ENCODE data around the gene DVL1.
"Not testable (repeated sequence)": the region's sequence is repeated elsewhere in the genome, so short reads cannot be mapped to it uniquely, and the experiment has no call there.

DVL1 gene

GRCh38 chr1:1373051-1373814, 24.0 kb upstream of the DVL1 start:
- no peak for DNase-seq (ENCODE audit: low spot score)

GRCh38 chr1:1371746-1372711, 22.8 kb upstream of the DVL1 start:
- peak; percentile 86 for DNase-seq (ENCODE audit: low spot score)

GRCh38 chr1:1371364-1371745, 22.1 kb upstream of the DVL1 start:
- no peak for DNase-seq (ENCODE audit: low spot score)

DNA sequence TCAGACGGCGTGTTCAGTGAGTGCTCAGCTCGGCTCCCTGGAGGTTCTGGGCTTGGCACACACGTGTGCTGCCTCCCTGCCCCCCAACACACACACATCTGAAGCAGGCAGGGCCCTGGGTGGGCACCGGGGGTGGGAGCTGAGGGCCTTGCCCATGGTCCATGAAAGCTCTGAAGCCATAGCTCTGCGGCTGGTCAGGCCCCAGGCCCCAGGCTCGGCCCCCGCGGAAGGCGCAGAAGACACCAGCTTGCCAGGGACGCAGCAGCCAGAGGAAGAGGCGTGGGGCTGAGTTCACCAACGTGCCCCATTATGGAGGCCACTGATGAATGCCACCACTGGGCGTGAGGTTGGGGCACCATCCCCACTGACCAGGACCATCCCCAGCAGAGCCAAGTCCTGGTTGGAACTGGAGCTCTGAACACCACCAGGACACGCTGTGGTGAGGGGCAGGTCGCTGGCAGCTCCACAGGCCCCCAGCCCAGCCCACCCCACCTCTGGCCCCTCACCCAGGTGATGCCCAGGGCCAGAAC, 21.6 kb upstream of the DVL1 start:
- no peak for DNase-seq (ENCODE audit: low spot score)

DNA sequence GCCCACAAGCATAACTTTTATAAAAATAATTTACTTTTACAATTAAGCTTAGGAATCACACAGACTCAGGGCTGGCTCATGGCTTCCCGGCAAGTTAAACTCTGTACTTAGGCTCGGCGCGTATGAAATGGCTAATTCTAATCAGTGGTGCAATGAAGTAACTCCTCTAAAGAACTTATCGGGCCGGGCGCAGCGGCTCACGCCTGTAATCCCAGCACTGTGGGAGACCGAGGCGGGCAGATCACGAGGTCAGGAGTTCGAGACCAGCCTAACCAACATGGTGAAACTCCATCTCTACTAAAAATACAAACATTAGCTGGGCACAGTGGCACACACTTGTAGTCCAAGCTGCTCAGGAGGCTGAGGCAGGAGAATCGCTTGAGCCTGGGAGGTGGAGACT, 20.9 kb upstream of the DVL1 start:
- DNase-seq (ENCODE audit: low spot score): not testable (repeated sequence)

DNA sequence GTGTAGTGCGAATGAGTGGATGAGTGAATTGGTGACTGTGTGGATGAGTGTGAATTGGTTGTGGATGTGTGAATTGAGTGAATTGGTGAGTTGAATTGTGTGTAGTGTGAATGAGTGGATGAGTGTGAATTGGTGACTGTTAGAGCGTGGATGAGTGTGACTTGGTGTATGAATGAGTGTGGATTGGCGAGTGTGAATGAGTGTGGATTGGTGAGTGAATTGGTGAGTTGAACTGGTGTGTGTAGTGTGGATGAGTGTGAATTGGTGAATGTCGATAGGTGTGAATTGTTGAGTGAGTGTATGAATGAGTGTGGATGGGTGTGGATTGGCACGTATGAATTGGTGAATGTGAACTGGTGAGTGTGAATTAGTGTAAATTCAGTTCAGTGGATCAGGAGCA, 18.1 kb upstream of the DVL1 start:
- DNase-seq (ENCODE audit: low spot score): no peak

DNA sequence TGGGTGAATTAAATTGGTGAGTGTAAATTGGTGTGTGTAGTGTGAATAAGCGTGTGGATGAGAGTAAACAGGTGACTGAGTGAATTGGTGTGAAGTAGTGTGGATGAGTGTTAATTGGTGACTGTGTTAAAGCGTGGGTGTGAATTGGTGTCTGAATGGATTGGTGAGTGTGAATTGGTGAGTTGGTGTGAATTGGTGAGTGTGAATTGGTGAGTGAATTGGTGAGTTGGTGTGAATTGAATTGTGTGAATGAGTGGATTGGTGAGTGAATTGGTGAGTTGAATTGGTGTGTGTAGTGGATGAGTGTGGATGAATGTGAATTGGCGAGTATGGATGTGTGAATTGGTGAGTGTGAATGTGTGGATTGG, 17.5 kb upstream of the DVL1 start:
- DNase-seq (ENCODE audit: low spot score): no peak

- DNase-seq (ENCODE audit: low spot score): no peak
Measured at GRCh38 chr1:1365875-1366698, 16.9 kb upstream of the DVL1 start.

GRCh38 chr1:1364266-1364665, 15.0 kb upstream of the DVL1 start:
- no peak for DNase-seq (ENCODE audit: low spot score)

GRCh38 chr1:1361982-1362423, 12.8 kb upstream of the DVL1 start:
- DNase-seq (ENCODE audit: low spot score): no peak

DNA sequence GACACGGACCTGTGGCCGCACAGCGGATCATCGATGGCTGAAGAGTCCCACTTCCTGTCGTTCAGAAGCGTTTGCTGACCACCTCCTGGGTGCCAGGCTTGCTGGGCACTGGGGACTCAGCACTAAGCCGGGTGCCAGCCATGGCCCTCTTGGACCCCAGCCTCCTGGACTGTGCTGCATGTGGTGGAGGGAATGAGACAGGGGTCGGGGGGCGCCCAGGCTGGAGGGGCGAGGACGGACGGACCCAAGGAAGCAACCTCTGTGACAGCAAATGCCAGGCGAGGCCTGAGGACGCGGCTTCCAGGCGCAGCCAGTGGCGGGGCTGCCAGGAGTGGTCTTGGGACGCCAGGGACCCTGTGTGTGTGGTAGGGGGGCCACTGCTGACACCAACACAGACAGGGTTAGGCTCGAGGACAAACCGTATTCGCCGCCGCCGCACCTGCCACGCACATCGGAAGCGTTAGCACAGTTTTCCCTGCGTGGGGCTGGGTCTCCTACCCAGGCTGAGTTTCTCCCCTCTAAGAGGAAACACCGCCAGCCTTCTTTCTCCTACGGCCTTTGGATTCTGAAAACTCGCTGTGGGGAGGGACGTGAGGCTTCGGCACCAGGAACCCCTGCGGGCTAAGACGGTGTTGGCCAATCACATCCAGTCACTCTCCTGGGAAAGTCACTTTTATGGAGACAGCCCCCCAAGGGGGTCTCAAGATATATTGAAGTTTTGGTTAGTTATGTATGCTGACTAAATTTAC, 12.2 kb upstream of the DVL1 start:
- DNase-seq (ENCODE audit: low spot score): no peak

DNA sequence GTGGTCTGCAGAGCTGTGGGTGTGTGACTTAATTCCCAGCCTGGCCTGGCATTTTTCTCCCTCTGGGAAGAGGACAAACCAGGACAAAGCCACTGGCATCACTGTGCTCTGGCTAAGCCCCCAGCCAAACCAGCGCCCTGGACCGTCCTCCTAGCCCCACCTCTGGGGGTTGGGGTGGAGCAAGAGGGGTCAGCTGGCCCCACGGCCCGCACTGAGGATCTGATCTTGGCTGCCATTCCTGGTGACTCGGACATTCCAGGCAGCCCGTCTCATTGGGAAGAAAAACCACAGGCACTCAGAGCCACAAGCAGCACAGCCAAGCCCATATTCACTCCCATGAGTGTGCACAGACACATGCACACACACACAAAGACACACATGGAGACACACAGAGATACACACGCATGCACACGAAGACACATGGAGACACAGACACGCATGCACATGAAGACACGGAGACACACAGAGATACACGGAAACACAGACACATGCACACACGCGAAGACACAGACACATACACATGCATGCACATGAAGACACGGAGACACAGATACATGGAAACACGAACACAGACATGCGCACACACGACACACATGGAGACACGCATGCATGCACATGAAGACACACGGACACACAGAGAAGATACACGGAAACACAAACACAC, 11.4 kb upstream of the DVL1 start:
- DNase-seq (ENCODE audit: low spot score): no peak

DNA sequence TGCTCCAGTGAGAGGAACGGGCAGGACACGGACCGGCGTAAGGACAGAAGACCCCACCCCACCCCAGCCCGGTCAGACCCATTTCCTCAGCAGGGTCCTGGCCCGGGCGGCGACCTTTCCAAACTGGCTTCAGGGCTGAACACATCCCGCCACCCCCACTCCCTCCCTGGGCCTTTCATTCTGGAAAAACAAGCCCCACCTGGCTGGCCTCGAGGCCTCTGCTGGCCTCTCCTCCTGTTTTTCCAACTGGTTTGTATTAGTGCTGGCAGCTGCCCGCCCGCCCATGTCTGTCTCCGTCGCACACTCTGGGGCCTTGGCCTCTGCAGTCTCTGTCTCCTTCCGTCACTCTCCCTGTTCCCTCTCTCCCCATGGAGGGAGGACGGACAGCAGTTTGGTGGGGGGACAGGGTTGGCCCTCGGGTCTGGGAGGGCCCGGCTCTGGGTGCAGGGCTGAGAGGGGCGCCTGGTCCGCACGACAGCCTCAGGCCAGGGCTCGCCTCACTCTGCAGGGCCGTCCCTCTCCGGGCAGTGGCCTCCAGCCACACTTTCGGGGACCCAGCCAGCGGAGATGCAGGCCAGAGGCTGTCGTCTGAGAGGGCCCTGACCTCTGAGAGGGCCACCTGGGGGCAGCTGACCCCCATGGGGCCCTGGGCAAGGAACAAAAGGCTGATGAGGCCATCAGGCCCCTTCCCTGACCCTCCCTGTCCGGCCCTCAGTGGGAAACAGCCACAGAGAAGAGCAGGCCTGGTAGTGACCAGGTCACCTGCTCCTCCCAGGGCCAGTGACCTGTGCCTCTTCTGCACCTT, 10.6 kb upstream of the DVL1 start:
- DNase-seq (ENCODE audit: low spot score): no peak

DNA sequence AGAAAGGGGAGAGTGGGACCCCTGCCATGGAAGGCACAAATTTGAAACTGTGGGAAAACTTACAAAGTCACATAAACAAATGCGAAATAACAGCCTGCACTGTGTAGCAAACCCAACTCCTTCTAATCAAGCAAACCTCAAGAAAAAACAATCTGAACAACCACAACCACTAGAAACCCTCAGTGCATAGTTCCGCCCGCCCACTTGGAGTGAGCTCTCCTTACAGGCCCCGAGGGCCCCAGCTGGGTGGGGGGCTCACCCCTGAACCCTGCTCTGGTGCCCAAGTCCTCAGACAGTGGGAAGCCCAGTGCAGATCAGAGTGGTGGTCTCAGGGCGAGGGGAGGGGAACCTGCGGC, 10.1 kb upstream of the DVL1 start:
- no peak for DNase-seq (ENCODE audit: low spot score)

DNA sequence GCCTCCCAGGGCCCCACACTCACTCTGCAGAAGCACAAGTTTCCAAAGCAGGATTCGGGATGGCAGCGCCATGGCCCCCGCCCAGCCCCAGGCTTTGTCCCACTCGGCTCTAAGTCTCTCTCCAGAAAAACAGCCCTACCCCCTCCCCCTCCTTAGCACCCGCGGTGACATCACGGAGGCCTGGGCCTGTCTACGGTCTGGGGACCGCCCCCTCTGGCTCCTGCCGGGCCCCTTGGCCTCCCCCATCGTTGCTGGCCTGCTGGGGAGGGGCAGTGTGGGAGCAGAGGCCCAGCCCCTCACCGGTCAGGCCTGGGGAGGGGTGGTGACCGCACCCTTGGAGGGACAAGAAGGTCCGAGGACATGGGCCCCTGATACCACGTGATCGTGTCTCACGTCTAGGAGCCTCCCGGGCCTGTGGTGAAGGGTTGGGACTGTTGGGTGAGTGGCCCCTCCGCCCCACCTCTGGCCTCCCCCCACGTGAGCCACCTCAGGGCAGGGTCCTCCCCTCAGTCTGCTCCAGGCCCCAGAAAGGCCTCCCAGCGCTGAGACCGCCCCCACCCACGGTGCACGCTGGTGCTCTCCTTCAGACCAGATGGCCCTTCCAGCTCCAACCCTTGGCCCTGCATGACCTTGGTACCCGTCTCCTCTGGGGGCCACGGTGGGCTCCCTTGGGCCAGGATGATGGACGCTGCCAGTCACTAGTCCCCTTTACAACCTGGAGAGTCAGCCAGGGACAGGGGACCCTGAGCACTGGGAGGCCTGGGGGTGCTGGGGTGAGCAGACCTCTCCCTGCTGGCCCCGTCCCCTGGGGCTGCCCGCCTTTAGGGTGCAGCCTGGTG, 9.4 kb upstream of the DVL1 start, which contains the start of gene MXRA8:
TSS of gene MXRA8 (minus strand) at position 123 of the 839 bp plus-strand sequence. CDS start at position 72, 51 bp downstream.
- DNase-seq (ENCODE audit: low spot score): no peak

DNA sequence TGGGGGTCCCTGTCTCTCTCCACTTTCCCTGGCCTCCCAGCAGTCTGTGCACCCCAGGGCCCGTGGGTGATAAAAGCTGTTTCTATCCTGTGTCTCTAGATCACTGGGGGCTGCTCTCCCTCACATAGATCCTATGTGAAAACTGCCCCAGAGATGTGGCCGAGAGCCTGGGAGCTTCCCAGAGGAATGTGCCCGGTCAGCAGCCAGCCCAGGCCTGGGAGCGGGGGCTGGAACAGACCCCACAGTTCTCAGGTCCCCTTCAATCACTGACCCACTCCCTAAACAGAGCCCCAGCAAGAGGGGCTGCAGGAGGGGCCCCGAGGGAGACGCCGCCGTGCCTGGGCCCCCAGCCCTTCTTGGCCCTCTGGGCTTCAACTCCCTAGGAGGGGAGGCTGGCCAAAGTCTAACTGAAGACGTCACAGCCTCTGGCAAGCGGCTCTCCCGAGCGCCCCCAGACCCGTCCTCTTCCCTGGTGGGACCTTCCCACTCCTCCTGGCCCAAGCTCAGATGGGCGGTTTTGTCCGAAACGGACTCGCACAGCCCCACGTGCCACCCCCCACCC, 8.7 kb upstream of the DVL1 start:
- DNase-seq (ENCODE audit: low spot score): no peak

GRCh38 chr1:1356796-1357401, 7.7 kb upstream of the DVL1 start:
- peak; percentile 43 for DNase-seq (ENCODE audit: low spot score)

GRCh38 chr1:1356166-1356795, 7.1 kb upstream of the DVL1 start:
- DNase-seq (ENCODE audit: low spot score): no peak
